HG03432 (cell line): ENCODE results near the gene NTM.
A peak's percentile ranks its signal among the peaks of the same experiment; 100 is the strongest.

Source experiments
- ATAC-seq: cut with Tn5 transposase; IDR thresholded peaks from one replicate; pipeline ENCODE4 v1.9.1; 2021; ENCODE audit warnings: mild to moderate bottlenecking, moderate library complexity; ENCODE audit not compliant: unreplicated experiment

Gene NTM

DNA sequence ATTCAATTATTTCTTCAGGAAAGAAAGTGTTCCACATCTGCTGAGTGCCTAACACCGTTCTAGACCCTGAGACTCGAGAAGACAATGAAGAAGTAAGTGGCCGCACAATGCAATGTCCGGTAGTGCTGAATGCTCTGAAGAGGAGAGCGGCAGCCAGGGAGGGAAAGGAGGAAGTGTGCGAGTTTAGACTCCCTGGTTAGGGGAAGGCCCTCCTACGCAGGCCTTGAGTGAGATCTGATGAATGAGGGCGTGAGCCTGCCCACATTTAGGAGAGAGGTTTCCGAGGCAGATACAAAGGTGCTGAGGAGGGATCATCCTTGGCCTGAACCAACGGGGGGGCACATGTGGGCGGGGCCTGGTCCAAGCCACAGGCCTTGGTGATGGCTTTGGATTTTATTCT, 558.6 kb downstream of the NTM start:
- peak; percentile 74 for ATAC-seq

DNA sequence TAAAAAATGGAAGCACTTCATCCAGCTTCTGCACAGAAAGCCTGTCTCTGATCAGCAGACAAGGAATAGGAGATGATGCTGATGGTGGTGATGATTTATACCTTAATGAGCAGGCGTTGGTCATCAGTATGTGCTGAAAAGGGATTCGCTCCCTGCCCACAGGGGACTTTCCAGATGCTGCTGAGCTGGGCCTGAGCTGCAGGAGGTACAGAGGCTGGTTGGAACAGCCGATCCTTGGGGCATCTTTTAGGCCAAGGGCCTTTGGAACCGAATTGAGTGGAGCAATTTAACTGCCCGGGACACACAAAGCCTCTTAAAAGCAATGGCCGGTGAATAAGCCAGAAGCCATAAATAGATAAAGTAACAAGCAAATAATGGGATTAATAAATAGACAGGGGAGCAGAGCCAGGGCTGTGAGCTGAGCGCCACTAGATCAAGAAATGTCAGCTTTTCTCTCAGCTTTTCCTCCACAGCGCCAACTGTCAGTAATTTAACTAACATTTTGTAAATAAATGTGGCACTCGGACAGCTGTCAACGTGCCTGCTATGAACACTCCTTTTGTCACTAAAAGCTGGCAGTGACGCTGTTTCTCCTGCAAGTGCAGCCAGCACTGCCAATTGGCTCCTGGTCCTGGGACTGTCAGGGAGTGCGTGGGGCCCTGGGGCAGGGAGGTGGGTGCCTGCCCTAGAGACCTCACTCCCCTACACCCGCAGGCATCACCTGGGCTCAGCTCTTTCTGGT, 562.3 kb downstream of the NTM start:
- ATAC-seq = no peak

DNA sequence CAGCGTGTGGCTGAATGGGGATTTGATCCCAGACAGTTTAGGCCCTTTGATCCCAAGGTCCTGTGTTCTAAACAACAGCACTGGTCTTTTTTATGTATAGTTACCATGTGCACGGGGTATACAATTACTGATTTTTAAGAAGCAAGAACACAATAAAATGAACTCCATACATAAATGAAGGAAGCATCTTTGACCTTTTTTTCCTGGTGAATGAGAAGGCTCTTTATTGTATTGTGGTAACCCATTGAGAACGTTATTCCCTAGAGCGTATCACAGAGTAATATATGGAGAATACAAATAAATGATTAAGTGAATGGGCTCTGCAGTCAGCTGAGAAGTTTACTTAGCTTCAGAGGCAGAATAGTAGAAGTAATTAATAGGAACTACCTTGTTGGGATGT, 563.6 kb downstream of the NTM start:
- ATAC-seq = no peak

DNA sequence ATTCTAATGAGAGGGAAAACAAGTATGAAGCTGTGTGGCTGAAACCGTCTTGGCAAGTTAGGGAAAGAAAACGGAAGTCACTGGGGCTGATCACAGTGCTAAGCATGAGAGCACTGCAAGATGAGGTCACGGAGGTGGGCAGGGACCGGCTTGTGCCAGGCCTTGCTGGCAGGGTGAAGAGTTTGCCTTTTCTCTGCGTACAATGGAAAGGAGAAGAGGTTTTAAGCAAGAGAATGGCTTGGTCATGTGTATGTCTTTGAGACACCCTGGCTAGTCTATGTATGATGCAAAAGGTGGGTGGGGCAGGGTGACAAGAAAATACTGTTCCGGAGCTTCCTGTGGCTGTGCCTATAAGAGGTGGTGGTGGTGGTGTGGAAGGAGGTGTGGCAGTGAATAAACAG, 567.9 kb downstream of the NTM start:
- no peak for ATAC-seq

DNA sequence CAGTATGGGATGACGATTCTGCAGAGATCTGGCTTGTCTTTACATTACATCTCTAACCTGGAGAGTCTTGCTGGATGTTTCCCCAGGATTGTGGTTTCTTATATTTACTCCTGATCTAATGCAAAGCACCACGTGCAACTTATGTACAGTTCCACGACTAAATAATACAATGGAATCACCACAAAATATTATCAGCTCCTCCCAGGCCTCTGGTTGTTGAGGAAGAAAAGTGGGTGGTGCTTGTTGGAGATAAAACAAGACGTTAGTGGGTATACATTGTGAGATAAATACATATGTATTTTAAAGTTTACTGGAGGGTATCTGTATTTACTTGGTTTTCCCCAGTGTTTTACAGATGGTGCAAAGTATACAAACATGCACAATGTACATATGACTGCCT, 569.7 kb downstream of the NTM start:
- ATAC-seq = no peak

DNA sequence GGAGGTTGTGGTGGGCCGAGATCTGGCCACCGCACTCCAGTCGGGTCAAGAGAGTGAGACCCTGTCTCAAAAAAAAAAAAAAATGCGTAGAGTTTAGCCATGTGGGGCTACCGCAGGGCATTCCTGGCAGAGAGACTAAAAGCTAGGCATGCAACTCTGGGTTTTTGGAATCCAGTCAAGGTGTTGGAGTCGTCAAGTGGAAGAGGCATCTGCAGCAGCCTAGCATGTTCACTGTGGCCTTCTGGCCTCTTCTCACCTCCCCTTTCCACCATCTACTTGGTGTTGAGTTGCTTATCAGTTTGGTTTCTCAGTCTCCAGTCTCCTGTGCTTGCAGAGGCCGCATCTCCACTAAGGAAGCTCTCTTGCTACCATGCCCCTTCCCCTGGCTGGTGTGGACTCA, 572.5 kb downstream of the NTM start:
- no peak for ATAC-seq

DNA sequence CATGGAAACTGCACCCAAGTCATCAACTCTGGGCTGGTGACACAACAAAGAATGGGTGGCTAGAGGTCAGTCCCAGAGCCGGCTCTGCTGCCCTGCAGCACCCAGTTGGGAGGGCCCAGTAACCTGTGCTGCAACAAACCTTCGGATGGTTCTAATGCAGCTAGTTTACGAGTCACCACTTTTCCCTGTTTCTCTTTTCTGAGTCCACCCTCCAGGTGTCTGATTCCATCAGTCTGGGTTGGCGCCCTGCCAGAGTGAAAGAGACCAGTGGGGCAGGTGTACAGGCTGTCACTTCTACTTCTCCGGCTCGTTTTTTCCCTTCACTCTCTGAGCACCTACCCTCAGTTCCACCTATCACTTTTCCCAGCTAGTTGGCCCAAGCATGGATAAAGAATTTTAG, 572.9 kb downstream of the NTM start:
- ATAC-seq = no peak

DNA sequence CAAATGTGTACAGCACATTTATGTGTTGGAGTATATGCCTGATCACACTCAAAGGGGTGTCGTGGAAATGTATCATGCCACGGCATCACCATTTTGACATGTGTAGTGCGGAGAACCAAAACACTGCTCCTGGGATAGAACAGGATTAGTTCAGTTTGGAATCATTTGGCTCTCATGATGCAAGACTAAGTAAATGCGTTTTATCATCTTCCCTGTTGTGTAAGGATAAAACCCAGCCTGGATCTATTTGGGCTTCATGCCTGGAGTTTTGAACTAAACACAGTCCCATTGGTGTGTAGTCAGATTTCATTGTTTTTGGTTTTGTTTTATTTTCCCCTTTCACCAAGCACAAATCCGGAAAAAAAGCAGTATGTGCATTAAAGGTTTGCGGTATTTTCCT, 574.3 kb downstream of the NTM start:
- ATAC-seq = no peak

DNA sequence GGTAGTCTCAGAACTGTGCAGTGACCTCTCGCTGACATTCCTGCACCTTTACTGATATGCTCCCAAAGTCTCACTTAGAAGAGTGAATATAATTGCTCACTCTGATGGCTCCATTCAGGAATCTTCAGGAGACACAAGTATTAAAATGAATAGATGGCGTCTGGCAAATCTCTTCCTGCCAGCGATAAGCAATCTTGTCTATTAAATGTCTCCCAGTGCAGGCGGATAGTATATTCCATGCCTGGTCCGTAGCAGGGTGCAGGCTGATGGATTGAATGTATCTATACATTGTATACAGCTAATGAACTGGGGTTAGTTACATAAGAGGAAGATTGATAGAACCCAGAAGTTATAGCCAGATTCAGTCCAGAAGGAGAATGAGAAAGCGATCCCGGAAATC, 575.3 kb downstream of the NTM start:
- no peak for ATAC-seq

DNA sequence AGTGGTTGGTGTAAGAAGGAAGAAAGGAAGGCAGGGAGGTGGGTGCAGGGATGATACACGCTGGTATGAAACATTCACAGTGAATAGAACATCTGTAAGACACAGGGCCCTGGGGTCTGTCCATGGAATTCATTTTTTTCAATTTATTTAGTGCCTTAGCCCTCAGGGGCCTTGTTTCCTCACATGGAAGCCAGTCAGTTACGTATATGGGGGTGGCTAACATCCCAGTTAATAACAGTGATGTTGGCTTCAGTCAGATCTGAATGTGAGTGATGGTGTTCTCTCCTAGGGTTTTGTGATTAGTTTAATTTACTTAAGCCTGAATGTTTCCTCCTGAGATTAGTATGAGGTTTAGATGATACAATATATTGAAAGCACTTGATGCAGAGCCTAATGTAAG, 577.1 kb downstream of the NTM start:
- no peak for ATAC-seq

DNA sequence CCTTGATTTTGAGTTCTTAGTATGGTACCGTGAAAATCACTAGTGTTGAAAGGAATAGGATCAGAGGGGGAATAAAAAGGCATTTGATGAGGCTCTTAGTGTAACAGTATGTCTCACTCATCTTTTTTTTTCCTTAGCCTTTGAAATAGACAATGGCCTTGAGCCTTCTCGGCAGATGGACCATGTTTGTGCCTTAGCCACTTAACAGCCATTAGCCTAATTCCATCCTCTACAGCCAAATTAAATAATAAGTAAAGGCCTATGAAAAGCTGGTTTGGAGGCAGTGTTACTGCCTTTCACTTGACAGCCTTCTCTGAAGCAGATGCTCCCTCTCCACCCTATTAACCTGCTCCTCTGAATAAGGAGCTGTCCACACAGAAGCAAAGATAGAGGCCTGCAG, 580.7 kb downstream of the NTM start:
- ATAC-seq = no peak

DNA sequence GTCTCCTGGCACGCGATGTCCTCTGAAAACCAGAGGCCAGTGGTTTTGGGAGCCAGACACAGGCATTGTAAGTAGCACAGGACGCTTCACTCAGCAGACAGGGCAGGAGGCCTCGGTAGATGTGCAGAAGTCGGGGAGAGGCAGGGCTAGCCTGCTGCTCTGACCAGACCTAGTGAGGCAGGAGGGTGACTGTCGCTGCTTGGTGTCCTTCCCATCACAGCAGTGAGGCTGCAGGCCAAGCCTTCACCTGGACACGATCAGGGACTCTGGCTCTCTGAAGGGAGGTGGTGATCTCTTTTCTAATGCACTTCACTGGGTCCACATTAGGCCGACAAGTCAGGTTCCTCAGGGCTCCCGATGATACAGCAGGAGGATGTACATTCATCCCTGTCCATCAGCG, 583.7 kb downstream of the NTM start:
- ATAC-seq = no peak

DNA sequence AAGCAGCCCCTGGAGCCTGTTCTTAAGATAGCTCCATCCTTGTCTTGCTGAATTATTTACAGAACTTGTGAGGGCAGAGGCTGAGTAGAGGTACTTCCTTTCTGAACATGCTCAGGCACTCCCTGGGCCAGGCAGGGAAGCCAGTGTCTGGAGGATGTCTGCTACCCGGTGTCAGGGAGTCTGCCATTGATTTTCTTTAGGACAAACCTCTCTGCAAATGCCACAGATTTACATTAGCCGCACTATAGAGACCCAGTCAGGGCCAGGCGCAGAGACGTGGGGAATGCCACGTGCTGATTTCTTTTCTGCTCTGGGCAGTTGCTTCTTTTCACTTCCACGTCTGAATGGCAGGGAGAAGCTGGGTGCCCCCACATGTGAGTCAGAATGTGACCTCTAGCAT, 585.5 kb downstream of the NTM start:
- no peak for ATAC-seq

DNA sequence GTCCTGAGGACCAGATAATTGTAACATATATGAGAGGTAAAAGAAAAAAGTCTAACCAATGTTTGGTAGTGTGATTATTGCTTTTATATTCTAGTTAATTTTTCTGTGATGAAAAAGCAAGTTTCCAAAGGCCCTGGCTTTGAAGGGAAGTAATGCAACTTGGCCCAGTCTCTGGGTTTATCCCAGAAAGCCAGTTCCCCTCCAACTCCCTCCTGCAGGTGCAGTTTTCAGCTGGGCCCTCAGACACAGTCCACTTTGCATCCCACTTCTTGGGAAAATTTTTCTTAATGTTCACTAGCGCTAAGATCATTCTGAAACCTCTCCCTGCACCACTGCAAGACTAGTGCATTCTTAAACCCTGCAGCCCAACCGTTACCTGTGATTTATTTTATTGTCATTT, 586.8 kb downstream of the NTM start:
- no peak for ATAC-seq

DNA sequence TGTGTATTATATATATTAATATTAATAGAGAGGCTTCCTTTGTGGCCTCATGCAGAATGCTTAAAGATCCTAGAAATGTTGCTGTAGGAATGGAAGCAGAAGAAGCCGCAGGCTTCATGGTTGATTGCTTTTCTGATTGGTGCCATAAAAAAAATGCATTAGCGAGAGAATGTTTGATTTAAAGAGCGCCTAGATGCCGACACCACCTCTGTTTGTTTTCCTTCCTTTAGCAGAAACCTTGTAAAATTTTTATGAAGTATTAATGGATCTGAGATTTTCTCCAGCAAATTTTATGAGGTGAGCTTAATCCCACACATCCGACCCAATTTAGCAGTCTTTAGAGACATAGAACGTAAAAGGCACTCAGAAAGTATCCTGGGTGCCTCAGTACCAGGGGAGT, 587.5 kb downstream of the NTM start:
- ATAC-seq = no peak

DNA sequence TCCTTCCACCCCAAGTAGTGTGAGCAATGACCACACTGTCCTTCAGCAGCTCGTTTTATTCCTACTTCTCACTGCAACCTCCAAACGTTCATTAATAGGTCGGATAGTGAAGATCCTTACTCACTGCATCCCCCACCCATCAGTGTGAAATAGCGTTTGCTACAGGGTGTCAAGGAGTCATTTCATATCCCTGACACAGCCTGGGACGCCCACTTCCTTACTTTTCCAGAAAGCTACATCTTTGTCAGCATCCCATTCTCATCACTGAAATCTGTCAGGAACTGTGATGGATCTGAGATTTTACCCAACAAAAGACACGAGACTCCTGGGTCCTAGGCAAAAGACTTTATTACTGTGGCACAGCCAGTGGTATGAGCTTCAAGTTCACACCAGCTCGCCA, 592.4 kb downstream of the NTM start:
- ATAC-seq = no peak

DNA sequence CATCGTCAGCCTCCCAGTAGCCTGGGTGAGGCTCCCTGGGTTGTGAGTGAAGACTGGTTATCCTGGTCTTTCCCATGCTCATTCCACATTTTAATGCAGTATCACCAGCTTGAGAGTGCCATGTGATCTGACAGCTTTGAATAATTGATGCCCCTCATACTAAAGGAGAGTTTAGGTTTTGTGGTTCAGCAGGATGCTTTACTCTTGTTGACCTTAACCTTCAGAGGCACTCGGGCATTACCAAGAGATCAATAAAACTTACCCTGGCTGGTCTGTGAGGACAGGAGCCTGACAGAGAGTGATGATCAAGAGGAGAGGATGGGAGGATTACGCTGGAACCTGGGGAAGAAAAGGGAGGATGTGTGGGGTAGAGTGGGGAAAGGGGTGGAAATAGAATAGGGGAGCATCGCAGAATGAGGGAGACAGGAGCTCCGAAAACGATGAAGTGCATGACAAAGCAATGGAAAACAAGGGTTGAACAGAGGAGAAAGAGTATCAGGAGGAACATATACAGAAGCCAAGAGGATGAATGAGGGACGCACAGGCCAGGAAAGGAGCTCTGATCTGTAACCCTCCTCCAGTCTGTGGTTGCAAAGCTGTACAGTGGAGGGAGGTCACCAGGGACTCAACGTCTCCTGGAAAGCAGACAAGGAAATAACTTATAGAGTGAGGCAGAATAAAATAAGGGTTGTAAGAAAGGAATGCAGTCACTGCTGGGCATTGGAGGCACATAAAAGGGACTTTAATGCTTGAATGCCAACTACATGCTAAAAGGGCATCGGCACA, 594.5 kb downstream of the NTM start:
- ATAC-seq = no peak

DNA sequence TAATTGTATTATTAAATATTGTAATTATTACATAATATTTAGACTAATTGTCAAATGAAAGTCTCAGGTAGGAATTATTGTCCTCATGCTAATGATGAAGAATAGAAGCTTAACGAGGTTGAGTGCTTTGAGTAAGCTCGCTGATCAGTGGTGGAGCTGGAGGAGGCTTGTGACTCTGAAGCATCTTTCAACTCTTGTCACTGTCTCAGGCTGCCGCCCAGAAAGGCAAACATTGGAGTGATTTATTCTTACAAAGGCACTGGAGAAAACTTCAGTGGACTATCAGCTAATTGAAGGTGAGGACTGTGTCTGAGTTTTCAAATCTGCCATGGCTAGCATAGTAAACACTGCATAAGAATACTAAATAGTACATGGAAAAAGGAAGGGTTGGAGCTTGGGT, 595.1 kb downstream of the NTM start:
- ATAC-seq = no peak

DNA sequence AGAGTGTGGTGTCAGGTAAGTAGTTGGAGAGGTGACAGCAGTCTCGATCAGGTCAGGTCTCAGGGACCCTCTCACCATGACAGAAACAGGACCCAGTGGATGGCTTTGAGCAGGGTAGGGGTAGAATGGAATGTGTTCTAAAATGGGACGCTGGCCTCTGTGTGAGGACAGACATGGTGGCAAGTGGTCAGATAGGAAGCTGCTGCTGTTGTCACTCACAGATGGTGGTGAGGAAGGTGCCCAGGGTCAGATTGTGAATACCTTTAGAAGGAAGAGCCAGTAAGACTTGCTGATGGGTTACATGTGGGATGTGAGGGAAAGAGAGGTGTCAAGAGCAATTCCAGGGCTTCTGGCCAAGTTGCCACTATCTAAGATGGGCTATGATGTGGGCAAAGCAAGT, 596.3 kb downstream of the NTM start:
- ATAC-seq = no peak

DNA sequence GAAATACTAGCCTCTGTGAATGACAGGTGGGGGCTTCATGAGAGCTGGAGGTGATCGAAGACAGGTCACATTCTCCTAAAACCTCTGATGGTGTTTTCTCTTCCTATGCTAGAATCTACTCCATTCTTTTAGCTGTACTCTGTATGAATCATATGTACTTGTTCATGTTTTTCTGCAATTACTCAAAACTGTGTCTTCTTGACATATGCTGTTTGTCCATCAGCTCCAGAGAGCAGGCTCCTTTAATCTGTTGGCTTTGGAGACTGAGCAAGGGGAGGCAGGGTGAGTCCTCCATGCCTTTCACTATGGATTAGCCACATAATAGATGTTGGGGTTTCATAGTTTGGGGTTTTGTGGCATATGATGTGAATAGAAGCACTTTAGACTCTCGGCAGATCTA, 598.8 kb downstream of the NTM start:
- no peak for ATAC-seq

DNA sequence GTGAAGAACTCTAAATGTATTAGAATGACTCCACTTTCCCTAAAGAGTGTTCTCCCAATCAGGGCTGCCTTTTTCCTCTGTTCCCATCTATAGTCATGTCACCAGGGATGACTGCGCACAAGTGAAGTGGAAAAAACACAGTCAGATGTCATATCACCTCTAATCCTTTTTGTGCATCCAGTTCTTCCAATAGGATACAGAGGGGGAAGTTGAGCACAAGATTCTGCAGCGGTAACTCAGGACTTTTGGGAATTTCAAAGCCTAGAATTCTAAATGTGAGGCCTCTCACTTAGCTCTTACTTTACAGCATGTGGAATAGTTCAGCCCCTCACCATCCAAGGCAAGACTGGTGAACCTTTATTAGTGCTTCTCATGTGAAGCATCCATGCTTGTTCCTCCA, 602.6 kb downstream of the NTM start:
- no peak for ATAC-seq

DNA sequence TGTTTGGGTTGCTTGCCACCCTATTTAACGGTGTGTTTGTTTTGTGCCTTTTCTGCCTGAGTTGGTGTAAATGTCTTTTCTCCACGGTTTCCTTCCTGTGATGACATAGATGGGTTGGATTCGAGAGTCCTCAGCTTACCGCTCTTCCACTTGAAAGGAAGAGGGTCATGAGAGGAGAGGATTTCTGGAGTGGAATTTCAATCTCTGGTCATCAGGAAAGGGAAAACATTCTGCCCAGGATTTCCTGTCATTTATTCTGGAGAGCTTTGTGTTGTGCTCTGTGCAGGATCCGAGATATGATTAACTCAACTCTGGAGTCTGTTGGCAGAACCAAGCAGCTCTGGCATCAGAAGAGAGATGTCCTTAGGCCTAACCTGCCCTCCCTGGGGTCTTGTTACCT, 605.2 kb downstream of the NTM start:
- no peak for ATAC-seq

DNA sequence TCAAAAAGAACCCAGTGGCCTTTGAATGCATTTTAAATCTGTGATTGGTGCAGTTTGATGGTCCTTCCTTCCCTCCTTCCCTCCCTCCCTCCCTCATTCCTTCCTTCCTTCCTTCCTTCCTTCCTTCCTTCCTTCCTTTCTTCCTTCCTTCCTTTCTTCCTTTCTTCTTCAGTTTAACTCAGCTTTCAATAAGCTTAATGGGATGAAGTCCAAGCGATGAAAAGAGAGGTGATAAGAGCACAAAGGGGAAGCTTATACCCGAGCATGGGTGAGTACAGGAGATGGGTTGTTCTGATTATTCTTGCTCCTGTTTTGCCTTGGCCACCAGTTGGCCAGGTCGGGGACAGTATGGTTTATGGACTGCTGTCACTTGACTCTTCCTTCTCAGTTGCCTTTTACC, 605.6 kb downstream of the NTM start:
- ATAC-seq = no peak
